ENCODE measurements around the gene C2CD4C.
"Not testable (repeated sequence)": the region's sequence is repeated elsewhere in the genome, so short reads cannot be mapped to it uniquely, and the experiment has no call there.

C2CD4C gene

DNA sequence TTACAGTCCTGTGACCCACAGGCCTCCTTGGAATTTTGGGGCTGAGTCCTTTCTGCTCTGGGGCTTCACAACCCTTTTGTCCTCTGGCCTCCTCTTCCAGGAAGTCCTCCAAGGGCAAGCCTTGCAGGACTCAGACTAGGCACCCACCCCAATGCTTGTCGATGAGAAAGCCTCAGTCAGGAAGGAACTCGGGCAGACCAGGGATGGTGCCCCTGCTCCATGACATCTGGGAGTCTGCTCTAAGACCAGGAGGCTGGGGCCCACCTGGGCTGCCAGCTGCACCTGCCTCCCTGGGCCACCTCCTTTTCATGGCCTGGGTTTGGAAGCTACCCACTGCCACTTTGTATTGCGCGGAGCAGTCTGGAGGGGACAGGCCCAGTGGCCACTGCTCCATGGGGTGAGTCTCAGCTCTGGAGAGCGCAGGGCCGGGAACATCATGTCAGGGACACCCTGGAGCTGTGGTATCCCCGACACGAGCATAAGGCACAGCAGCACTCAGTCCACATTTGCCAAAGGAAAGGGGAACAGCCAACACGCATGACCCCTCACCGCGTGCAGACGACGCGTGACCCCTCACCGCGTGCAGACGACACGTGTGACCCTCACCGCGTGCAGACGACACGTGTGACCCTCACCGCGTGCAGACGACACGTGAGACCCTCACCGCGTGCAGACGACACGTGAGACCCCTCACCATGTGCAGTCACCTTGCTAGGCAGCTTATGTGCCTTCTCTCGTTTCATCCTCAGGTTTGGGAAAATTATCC, 10.8 kb downstream of the C2CD4C start:
- no peak for DNase-seq

DNA sequence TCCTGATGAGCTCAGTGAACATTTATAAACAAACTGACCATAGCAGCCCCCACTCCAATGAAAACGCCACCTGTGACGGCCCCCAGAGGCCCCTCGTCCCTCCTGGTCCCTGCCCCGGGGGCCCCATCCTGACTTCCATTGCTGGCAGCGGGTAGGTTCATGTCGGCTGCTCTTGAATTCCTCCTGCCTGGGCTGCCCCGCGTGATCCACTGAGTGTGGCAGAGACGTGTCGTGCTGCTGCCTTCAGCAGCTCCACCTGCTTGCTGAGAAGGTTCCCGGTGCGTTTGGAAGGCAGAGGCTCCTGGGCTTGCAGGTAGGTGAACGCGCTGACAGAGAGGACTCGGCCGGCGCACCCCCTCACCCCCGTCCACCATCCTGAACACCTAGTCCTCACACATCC, 11.6 kb downstream of the C2CD4C start:
- DNase-seq: no peak

- no peak for DNase-seq
Observed at GRCh38 chr19:395467-395866, 13.5 kb downstream of the C2CD4C start.

- DNase-seq: not testable (repeated sequence)
Observed at GRCh38 chr19:394857-395256, 14.1 kb downstream of the C2CD4C start.

DNA sequence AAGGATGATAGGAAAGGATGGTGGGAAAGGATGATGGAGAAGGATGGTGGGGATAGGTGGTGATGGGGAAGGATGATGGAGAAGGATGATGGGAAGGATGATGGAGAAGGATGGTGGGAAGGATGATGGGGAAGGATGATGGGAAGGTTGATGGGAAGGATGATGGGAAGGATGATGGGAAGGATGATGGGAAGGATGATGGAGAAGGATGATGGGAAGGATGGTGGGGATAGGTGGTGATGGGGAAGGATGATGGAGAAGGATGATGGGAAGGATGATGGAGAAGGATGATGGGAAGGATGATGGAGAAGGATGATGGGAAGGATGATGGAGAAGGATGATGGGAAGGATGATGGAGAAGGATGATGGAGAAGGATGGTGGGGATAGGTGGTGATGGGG, 15.4 kb downstream of the C2CD4C start:
- not testable (repeated sequence) for DNase-seq

DNA sequence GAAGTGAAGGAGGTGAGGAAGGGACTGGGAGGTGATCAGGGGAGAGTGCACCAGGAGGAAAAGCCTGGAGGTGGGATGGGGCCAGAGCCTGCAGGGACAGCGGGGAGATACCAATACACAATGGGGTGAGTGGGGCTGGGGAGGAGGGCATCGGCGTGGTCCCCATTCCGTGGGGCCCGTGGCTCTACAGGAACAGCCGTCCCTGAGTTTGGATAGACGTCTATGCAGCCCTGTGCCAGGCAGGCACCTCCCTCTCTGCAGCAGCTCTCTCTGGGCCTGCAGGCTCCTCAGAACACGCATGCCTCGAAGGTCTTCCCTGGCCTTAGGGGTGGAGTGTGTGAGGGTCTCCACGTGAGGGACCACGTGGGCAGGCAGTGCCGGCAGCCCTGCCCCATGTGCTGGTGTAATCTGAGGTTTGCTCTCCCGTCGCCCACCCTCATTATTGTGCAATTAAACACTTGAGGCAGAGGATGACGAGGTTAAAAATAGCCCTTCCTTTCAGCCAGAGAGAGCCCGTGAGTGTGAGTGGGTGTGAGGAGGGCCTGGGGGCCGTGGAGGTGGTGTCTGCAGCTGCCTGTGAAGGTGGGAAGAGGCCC, 16.5 kb downstream of the C2CD4C start:
- no peak for DNase-seq

GRCh38 chr19:391726-392374, 17.1 kb downstream of the C2CD4C start:
- no peak for DNase-seq

DNA sequence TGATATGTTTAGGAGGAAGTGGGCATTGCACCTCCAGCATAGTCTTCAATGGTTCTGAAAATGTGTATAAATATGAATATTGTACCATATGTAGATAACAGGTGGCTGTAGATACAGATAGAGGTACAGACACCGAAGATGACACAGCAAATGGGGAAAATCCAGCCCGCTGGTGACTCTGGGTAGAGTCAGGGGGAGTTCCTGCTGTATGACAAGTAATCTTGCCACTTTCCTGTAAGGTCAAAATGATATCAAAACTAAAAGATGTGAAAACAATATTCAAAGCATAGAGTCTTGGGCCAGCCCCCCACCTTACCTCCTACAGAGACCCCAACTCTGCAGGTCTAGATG, 17.8 kb downstream of the C2CD4C start:
- no peak for DNase-seq

- DNase-seq: no peak
Observed at GRCh38 chr19:390386-391206, 18.4 kb downstream of the C2CD4C start.

- no peak for DNase-seq
Observed at GRCh38 chr19:389935-390289, 19.0 kb downstream of the C2CD4C start.

GRCh38 chr19:389255-389934, 19.6 kb downstream of the C2CD4C start:
- no peak for DNase-seq

- no peak for DNase-seq
Observed at GRCh38 chr19:388691-389090, 20.3 kb downstream of the C2CD4C start.

- DNase-seq: no peak
Observed at GRCh38 chr19:387777-388176, 21.2 kb downstream of the C2CD4C start.

DNA sequence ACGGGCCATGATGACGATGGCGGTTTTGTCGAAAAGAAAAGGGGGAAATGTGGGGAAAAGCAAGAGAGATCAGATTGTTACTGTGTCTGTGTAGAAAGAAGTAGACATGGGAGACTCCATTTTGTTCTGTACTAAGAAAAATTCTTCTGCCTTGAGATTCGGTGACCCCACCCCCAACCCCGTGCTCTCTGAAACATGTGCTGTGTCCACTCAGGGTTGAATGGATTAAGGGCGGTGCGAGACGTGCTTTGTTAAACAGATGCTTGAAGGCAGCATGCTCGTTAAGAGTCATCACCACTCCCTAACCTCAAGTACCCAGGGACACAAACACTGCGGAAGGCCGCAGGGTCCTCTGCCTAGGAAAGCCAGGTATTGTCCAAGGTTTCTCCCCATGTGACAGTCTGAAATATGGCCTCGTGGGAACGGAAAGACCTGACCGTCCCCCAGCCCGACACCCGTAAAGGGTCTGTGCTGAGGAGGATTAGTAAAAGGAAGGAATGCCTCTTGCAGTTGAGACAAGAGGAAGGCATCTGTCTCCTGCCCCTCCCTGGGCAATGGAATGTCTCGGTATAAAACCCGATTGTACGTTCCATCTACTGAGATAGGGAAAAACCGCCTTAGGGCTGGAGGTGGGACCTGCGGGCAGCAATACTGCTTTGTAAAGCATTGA, 22.2 kb downstream of the C2CD4C start:
- not testable (repeated sequence) for DNase-seq

GRCh38 chr19:386189-386588, 22.8 kb downstream of the C2CD4C start:
- not testable (repeated sequence) for DNase-seq

DNA sequence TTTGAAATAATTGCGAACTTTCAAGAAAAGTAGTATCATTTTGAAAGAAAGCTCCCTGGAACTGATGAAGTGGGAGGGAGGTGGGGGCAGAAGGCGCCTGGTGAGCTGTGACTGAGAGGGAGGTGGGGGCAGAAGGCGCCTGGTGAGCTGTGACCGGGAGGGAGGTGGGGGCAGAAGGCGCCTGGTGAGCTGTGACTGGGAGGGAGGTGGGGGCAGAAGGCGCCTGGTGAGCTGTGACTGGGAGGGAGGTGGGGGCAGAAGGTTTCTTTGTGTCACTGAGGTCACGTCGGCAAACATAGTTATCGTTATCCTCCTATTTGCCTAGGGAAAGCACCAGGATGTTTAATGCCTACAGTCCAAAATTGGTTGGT, 24.2 kb downstream of the C2CD4C start:
- no peak for DNase-seq

DNA sequence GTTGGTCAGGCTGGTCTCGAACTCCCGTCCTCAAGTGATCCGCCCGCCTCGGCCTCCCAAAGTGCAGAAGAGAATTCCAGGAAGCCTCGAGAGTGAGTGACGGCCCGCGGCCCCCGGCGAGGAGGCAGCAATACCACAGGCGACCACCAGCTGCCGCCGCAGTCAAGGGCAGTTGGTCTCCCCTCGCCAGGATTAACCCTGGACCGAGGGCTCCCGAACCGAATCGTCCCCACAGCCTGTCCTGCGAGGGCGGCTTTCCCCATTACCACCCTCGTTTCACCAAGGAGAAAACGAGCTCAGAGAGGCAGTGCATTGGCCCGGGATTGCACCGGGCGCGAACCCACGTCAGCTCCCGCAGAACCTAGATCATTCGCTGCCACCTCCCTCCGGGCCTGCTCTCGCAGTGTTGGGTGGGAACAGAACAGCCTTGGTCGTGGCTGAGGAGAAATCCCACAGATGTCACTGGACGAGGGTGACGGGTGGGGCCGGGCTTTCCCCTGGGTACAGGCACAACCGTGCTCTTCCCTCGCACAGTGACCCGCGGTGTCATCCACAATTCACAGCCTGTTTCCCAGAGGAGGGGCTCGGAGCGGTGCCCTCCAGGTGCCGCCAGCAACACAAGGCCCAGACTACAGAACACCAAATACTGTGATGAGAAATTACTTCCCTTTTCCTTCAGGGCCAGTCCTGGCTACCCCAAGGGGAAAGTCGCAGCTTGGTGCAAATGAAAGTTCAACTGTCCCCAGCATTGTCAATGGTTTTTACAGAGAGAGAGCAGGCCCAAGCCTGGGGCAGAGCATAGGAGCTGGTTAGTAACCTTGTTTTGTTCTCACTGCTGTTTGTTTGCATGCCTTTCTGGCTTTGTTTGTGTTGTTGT, 24.8 kb downstream of the C2CD4C start:
- no peak for DNase-seq

GRCh38 chr19:383040-383439, 25.9 kb downstream of the C2CD4C start:
- no peak for DNase-seq

- DNase-seq: peak; percentile 27
Observed at GRCh38 chr19:382578-382977, 26.4 kb downstream of the C2CD4C start.

DNA sequence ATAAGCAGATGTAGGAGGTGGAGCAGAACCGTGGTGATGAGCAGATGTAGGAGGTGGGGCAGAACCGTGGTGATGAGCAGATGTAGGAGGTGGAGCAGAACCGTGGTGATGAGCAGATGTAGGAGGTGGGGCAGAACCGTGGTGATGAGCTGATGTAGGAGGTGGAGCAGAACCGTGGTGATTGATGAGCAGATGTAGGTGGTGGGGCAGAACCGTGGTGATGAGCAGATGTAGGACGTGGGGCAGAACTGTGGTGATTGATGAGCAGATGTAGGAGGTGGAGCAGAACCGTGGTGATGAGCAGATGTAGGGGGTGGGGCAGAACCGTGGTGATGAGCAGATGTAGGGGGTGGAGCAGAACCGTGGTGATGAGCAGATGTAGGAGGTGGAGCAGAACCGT, 27.0 kb downstream of the C2CD4C start:
- DNase-seq: not testable (repeated sequence)

- DNase-seq: not testable (repeated sequence)
Observed at GRCh38 chr19:380618-381219, 28.2 kb downstream of the C2CD4C start.

Data from NCI-H345 (cell line).